Peyer's patch (tissue), 4 donors: ENCODE results near the gene SLC16A7. TPM values are rescaled to one million over a fixed set of nuclear protein-coding genes. Genes with fewer than 3 reads are reported as not detected.

ENCODE experiments used
- DNase-seq, 3 donors: peaks; one replicate each; pipeline ENCODE4 v3.0.0-alpha.2; 2017 to 2019
- H3K27ac ChIP-seq, 4 donors: fragments of 200-600 bp; sonication (generic); one replicate each; pipeline ENCODE4 v1.5.1; 2016 to 2019
- H3K27me3 ChIP-seq, 2 donors: fragments of 200-600 bp; sonication (generic); one replicate each; pipeline ENCODE4 v1.5.1; 2019
- H3K36me3 ChIP-seq, 3 donors: fragments of 200-600 bp; sonication (generic); one replicate each; pipeline ENCODE4 v1.5.1; 2016 to 2019
- H3K4me1 ChIP-seq, 4 donors: fragments of 200-600 bp; sonication (generic); one replicate each; pipeline ENCODE4 v1.5.1; 2016 to 2019
- H3K4me3 ChIP-seq, 4 donors: fragments of 200-600 bp; sonication (generic); 1 replicate in 3 of 4; 2 replicates in 1 of 4; pipeline ENCODE4 v1.5.1; 2016 to 2019; ENCODE audit warnings: mild to moderate bottlenecking in 1 of 4
- H3K9me3 ChIP-seq, 4 donors: fragments of 200-600 bp; sonication (generic); one replicate each; pipeline ENCODE4 v1.5.1; 2016 to 2019; ENCODE audit warnings: mild to moderate bottlenecking in 1 of 4
- CTCF ChIP-seq, 6 experiments: fragments of 450-650 bp in 4 of 6; fragments of 200-600 bp in 2 of 6; sonication (generic) in 1 of 6; IDR thresholded peaks; one replicate each; pipeline ENCODE4 v1.5.1; 2017 to 2019; ENCODE audit warnings: antibody characterized with exemption in 6 of 6, mild to moderate bottlenecking in 3 of 6, moderate library complexity in 1 of 6
- POLR2A ChIP-seq, 2 donors: fragments of 450-650 bp; IDR thresholded peaks; one replicate each; pipeline ENCODE4 v1.5.1; 2017; ENCODE audit warnings: antibody characterized with exemption in 2 of 2, mild to moderate bottlenecking in 2 of 2, moderate library complexity in 2 of 2
- total RNA-seq, 4 donors: library from RNA; depleted of rRNA; stranded (reverse); fragments of >200 nt; gene quantifications; one replicate each; pipeline ENCODE4 v1.1.0, GENCODE V29; 2016

The SLC16A7 gene
- total RNA-seq, 4 donors from 2014 or later, result 5.0 to 19.4 (median 12.1) TPM

GRCh38 chr12:59615392-59616165 is 19.8 kb downstream of the SLC16A7 start:
- TF ChIP-seq POLR2A (IDR thresholded peaks at IDR 0.05) (no peak), CTCF (IDR thresholded peaks at IDR 0.05) (no peak)
- no peak overlapping the region for H3K27ac ChIP-seq

DNA sequence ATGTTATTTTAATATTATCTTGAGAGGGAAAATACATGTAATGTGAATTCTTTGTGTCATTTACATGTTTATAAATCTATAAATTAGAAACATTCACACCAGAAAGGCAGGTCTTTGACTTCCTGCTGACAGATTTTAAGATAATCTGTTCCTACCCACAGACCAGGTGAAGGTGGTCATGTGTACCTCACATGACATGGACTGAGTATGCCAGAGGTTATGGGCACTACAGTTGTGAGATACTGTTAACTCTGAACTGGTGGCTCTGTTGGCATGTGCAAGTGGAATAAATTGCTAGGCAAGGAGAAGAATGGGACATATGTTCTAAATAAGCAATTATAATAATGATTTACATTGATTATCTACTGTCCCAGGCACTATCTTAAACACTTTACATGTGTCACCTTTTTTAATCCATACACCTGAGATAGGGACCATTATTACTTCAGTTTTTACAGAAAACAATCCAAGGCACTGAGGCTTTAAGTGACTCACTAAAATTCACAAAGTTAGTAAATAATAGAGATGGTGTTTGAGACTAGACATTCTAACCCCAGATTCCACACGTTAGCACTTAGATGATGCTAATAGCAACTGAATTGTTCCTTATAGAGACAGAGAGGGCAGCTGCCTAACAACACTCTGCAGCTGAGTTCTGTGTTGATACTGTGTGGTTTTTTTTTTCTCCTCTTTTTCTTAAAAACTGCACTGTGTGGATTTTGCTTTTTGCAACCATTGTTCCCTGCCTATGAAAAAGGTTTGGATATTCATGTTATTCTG is 23.8 kb downstream of the SLC16A7 start:
- H3K4me3 ChIP-seq, result no peak overlapping the region
- no peak overlapping the region for H3K27ac ChIP-seq
- no peaks in the 10 kb centered on the region for H3K9me3 ChIP-seq
- H3K27me3 ChIP-seq, result no peaks in the 10 kb centered on the region
- H3K4me1 ChIP-seq, result no peaks in the 10 kb centered on the region
- no peak for DNase-seq
- H3K36me3 ChIP-seq, result no peaks in the 10 kb centered on the region
- TF ChIP-seq POLR2A (IDR thresholded peaks at IDR 0.05) (no peak), CTCF (IDR thresholded peaks at IDR 0.05) (no peak)

More at GRCh38 chr12:59615392-59616165, 19.8 kb downstream of the SLC16A7 start:
- Histone ChIP-seq H3K9me3 (peaks cover 0 to 13% (median 3%) of the 10 kb centered on the region in 4 donors), H3K4me1 (no peaks in the 10 kb centered on the region), H3K4me3 (no peak overlapping the region), H3K36me3 (no peaks in the 10 kb centered on the region), H3K27me3 (no peaks in the 10 kb centered on the region)
- no peak for DNase-seq

GRCh38 chr12:59620326-59620725 is 24.5 kb downstream of the SLC16A7 start:
- Histone ChIP-seq H3K27ac (no peak overlapping the region), H3K4me3 (no peak overlapping the region), H3K9me3 (no peaks in the 10 kb centered on the region), H3K36me3 (no peaks in the 10 kb centered on the region), H3K27me3 (no peaks in the 10 kb centered on the region), H3K4me1 (no peaks in the 10 kb centered on the region)
- no peak for DNase-seq
- TF ChIP-seq POLR2A (IDR thresholded peaks at IDR 0.05), result no peak
- TF ChIP-seq CTCF (IDR thresholded peaks at IDR 0.05), result no peak

GRCh38 chr12:59624732-59625460 is 29.1 kb downstream of the SLC16A7 start:
- H3K9me3 ChIP-seq, result no peaks in the 10 kb centered on the region
- no peaks in the 10 kb centered on the region for H3K4me1 ChIP-seq
- no peak overlapping the region for H3K27ac ChIP-seq
- DNase-seq, result no peak
- H3K27me3 ChIP-seq, result no peaks in the 10 kb centered on the region
- TF ChIP-seq CTCF (IDR thresholded peaks at IDR 0.05) (no peak), POLR2A (IDR thresholded peaks at IDR 0.05) (no peak)
- H3K4me3 ChIP-seq, result no peak overlapping the region
- no peaks in the 10 kb centered on the region for H3K36me3 ChIP-seq

DNA sequence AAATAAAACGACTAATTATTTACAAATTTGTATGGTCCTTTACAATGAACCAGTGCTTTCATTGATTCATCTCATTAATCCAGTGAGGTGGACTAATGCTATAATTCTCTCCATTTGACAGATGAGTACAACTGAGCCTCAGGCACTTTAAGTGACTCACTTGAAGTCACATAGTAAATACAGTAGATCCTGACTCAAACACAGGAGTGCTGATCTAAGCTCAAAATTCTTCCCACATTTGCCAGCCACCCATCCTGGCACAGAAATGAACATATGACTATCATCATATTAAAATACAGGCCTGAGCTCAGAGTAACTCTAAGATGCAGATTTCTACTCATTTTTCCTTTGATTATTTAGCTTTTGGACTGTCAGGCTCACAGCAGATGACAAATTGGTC is 30.6 kb downstream of the SLC16A7 start:
- no peak for DNase-seq
- TF ChIP-seq CTCF (IDR thresholded peaks at IDR 0.05), result no peak
- Histone ChIP-seq H3K36me3 (no peaks in the 10 kb centered on the region), H3K27me3 (no peaks in the 10 kb centered on the region), H3K4me1 (no peaks in the 10 kb centered on the region), H3K9me3 (no peaks in the 10 kb centered on the region), H3K4me3 (no peak overlapping the region), H3K27ac (no peak overlapping the region)
